Astrocyte (in vitro differentiated cells and primary cell): ENCODE measurements around the gene GPR27.

ENCODE experiments used
- EZH2 ChIP-seq: IDR thresholded peaks from 2 replicates; pipeline ENCODE4 v1.6.1; 2012; ENCODE audit warnings: mild to moderate bottlenecking, low read length, inconsistent platforms; ENCODE audit not compliant: insufficient read depth
- TF ChIP-seq, protein P1 (sequence below): IDR thresholded peaks from 2 replicates; pipeline ENCODE4 v1.5.1; 2011; ENCODE audit warnings: low read depth, mild to moderate bottlenecking, inconsistent platforms, low read length, moderate library complexity; ENCODE audit not compliant: insufficient read depth

DNA sequence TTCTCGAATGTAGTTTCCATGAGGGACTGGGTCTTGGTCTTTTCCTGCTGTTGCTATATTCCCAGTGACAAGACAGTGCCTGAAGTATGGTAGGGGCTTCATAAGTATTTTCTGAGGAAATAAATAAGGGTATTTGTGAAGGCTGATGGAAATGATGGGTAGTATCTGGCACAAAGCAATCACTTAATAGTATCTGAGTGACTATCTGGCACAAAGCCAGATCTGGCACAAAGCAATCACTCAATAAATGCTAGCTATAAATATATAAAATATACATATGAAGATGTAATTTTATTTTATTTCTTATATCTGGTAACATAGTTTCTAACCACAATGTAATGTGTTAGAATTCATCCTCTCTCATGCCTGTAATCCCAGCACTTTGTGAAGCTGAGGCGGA, 52.0 kb downstream of the GPR27 start:
- TF ChIP-seq, protein P1, sequence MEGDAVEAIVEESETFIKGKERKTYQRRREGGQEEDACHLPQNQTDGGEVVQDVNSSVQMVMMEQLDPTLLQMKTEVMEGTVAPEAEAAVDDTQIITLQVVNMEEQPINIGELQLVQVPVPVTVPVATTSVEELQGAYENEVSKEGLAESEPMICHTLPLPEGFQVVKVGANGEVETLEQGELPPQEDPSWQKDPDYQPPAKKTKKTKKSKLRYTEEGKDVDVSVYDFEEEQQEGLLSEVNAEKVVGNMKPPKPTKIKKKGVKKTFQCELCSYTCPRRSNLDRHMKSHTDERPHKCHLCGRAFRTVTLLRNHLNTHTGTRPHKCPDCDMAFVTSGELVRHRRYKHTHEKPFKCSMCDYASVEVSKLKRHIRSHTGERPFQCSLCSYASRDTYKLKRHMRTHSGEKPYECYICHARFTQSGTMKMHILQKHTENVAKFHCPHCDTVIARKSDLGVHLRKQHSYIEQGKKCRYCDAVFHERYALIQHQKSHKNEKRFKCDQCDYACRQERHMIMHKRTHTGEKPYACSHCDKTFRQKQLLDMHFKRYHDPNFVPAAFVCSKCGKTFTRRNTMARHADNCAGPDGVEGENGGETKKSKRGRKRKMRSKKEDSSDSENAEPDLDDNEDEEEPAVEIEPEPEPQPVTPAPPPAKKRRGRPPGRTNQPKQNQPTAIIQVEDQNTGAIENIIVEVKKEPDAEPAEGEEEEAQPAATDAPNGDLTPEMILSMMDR, result no peak
- TF ChIP-seq EZH2, result no peak
